GM19238 (cell line): ENCODE results near the gene HSPA13.
"Not testable (repeated sequence)": the region's sequence is repeated elsewhere in the genome, so short reads cannot be mapped to it uniquely, and the experiment has no call there.

Experiments
- DNase-seq: peaks from one replicate; pipeline ENCODE4 v3.0.0; 2011; ENCODE audit warnings: low spot score; ENCODE audit not compliant: insufficient read length

HSPA13 gene, protein sequence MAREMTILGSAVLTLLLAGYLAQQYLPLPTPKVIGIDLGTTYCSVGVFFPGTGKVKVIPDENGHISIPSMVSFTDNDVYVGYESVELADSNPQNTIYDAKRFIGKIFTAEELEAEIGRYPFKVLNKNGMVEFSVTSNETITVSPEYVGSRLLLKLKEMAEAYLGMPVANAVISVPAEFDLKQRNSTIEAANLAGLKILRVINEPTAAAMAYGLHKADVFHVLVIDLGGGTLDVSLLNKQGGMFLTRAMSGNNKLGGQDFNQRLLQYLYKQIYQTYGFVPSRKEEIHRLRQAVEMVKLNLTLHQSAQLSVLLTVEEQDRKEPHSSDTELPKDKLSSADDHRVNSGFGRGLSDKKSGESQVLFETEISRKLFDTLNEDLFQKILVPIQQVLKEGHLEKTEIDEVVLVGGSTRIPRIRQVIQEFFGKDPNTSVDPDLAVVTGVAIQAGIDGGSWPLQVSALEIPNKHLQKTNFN

DNA sequence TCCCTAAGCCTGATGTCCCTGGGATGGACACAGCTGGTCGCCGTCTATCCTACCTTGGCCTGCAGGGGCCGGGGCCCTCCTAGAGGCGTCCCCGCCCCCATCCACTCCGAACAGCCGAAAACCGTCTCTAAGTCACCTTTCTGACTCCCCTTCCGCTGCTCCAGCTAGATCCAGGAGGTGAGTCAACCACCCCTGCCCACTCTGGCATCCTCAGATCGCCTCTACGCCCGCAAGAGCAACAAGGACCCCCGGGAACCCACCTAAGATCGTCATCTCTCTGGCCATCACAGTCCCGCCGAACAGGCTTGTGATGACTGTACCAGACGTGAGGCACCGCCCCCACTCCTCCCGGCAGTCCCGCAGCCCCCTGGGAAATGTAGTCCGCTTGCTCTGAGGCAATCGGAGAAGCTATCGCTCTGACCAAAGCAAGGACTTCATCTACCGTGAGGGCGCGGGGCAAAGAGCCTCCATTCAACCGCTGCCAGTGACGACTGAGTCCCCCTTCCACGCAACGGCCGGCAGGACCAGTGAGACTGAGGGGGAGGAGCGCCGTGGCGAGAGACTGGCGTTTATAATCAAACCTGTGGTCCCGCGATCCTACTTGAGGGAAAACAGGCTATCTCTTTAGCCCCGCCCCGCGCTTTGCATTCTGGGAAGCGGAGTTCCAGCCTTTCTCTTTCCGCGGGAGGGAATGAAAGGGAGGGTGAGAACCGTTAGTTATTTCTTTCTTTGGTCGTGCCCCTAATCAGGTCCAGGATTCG lies at the start of gene HSPA13:
Gene HSPA13 (minus strand): TSS at position 312 of the 761 bp plus-strand sequence. CDS start 27 bp downstream, at position 285.
- DNase-seq, result peak; percentile 81

DNA sequence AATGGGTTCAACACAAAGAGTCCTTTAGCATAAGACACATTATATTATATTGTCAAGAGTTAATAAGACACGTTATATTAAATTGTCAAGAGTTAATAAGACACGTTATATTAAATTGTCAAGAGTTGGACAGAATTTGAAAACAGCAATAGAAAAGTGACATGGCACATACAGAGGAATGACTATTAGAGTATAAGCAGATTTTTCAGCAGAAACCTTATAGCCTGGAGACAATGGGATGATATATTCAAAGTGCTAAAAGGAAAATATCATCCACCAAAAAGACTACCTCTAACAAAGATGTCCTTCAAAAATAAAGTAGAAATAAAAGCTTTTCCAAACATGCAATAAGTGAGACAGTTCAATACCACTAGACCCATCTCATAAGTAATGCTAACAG lies 36.0 kb upstream of the HSPA13 start:
- DNase-seq, result no peak

DNA sequence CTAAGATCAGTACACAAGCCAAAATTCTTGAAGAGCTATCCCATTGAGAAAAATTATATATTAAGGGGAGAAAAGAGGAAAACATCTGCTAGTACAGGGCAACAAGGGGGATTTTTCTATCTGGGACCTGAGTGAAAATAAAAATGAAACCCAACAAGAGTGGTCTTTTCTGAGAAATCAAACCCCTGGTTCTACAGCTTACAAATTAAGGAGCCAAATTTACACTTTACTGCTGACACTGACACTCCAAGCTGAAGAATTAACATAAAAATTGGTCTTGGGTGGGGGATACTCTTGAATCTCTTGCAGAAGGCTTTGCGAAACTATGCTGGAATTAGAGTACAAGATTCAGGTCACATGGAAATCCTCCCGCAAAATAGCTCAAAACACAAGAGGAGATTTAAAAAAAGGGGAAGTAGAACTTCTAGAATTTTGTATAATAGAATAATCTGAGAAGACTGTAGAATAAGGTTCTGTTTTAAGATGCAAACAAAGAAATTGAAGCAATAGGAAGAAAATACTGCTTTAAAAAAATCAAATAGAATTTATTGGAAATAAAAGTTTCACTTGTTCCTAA lies 32.1 kb upstream of the HSPA13 start:
- DNase-seq, result no peak

DNA sequence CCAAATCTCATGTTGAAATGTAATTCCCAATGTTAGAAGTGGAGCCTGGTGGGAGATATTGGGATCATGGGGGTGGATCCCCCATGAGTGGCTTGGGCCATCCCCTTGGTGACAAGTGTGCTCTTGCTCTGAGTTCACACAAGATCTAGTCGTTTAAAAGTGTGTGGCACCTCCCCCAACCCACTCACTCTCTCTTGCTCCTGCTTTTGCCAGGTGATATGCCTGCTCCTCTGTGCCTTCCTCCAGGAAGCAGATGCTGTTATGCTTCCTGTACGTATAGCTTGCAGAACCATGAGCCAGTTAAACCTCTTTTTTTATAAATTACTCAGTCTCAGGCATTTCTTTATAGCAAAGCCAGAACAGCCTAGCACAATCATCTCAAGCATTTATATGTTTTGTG lies 23.0 kb upstream of the HSPA13 start:
- no peak for DNase-seq

DNA sequence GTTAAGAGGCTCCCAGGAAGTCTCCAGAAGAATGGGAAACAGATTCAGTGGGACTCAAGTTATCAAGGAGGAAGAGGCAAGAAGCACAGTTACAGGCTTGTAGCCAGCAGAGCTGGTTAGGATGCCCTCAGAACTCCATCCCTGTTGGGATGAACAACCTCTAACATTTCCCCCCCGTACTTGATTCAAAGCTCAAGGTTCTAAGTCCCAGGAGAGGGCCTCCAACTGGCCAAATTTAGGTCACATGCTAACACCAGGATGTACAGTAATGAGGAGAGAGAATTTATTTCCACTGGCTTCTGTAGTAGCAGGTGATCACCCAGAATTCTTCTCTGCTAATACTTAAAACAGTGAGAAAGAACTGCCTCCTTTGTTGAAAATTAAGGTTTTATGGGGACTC lies 22.3 kb upstream of the HSPA13 start:
- no peak for DNase-seq

DNA sequence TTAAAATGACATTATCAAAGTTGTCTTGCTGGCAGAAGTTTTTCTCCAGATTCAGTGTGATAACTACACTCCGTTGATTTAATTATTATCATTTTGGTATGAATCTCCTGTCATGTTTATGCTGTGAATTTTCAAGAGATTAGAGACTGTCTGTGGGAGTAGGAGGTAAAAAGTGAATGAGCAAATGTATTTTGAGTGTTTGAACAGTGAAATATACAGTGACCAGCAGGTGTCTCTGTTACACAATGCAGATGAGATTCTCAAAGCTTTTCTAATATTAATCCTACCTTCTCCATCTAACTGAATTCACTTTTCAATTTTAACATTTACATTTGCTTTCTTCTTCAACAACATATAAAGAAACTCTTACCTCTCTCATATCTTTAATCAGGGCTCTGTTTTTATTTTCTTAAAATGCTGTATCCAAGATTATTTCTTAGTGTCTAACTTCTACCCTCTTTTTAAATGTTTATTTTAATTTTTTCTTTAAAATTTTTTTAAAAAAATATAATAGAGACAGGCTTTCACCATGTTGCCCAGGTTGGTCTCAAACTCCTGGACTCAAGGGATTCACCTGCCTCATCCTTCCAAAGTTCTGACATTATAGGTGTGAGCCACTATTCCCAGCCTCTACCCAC lies 20.9 kb upstream of the HSPA13 start:
- no peak for DNase-seq

DNA sequence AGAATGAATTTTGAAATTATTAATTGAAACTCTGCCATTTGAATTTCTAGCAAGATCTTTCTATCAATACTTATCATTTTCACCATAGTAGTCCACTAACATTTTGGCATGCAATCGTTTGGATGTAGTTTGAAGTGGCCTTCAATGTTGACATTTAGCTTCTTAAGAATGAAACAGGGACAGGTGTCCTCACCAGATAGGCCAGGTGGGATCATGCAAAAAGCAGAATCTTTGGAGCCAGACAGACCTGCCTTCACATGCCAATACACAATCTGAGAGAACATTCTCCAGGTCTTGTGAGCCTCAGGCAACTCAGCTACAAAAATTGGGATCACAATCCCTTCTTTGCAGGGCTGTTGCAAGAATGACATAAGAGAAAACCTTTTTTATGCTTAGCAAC lies 18.3 kb upstream of the HSPA13 start:
- no peak for DNase-seq

DNA sequence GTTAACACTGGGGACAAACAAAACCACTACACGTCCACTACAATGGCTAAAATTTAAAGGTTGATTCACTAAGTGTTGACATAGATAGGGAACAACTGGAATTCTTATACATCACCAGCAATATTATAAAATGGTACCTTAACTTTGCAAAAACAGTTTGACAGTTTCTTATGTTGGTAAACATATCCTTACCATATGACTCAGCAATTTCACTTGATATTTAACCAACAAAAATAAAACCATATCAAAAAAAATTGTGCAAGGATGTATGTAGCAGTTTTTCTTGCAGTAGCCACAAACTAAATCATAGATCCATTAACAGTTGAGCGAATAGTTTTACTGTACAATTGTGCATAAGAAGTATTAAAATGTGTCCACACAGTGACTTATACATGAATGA lies 5.3 kb upstream of the HSPA13 start:
- no peak for DNase-seq

DNA sequence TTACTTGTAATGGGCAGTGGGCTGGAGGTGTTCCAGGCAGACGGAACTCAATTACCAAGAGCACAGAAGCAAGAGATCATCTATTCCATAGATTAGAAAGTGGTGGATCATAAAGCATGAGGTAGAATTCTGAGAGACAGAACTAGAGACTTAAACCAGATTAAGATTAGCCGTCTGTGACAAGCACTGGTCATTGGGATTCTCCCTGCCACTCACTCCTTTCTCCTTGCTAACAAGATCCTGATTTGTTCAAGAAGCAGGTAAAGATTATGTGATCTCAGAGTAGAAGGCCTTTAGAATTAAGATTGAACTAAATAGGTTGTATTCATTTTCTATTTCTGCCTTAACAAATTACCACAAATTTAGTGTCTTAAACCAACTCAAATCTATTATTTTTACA lies 1.5 kb upstream of the HSPA13 start:
- no peak for DNase-seq

DNA sequence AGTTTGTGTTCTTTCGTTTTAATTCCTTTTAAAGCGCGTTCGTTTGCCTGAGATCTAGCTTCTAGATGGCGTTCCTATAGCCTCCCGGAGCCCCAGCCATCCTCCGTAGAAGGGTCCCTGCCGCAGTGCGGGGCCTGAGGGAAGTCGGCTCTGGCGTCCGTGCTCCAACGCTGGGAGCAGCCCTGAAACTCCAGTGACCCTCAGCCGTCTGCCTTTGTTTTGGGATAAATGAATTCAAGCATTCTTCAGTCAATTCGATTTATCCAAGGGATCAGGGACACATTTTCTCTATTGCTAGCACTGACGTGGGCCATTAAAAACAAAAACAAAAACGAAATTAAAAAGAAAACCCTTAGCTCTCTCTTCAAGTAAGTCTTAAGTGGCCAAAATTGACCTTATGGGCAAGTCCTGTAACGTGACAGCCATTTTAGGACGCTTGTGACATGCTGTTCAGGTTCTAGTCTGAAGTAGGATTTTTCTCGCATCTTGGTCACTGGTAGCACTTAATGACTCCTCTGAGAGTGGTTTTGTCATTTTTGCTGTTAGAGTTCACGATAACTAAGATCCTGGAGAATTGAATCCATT lies 742 bp upstream of the HSPA13 start:
- no peak for DNase-seq

DNA sequence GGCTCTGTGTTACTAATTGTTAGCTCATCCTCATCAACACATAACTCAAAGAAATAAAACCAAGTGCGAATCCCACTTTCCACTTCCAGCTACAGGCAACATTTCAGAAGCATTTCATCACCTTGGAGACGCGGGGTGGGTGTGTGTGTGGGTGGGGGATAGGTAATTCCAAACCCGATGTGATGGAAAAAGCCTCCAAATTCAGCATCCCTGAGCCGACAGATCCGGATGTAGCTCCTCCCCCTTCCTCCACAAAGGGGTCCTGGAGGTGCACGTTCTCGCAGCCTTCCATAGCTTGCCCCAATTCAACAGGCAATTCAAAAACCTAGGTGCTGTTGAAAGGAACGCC lies 486 bp downstream of the HSPA13 start:
- DNase-seq, result peak; percentile 3

DNA sequence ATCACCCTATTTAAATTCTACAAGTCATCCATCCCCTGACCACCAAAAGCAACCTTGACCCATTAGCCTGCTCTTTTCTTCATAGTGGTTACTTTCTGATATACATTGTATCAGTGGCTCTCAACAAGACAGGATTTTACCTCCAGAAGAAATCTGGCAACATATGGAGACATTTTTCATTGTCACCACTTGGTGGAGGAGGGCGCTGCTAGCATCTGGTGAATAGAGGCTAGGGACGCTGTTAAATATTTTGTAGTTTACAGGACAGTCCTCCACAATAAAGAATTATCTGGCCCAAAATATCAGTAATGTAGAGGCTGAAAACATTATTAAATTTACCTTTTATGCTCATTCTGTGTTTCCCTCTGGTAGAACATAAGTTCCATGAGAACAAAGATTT lies 6.1 kb downstream of the HSPA13 start:
- DNase-seq, result no peak

DNA sequence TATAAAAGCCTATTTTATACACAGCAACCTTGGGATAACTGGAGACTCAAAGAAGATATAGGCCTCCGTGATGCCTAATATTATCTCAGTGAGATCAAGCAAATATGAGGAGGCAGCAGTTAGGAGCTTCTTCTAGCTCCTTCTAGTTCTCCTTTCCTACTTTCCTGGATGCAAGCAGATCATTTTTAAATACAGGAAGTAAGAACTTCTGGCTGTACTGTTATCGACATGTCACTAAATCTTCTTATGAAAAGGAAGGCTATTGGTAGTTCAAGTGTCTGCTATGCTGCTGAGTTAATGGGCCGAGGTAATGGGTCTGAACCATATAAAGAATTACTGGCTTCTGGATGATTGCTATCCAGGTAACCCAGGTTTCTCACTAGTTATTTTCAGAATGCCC lies 15.9 kb downstream of the HSPA13 start:
- no peak for DNase-seq

DNA sequence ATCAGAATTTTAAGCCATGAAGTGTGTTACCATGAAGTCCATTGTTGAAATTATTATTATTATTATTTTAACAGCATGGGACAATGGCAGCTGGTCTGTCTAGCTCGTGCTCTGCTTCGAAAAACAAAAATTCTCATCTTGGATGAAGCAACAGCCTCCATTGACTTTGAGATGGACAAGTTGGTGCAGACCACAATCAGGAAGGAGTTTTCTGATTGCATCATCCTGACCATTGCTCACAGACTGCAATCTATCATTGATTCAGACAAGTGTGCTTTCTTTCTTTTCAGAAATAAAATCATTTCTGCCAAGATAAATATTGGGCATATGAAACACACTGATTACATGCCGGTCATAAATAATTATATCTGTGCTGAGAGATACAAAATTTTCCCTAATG lies 21.0 kb downstream of the HSPA13 start:
- DNase-seq, result no peak

DNA sequence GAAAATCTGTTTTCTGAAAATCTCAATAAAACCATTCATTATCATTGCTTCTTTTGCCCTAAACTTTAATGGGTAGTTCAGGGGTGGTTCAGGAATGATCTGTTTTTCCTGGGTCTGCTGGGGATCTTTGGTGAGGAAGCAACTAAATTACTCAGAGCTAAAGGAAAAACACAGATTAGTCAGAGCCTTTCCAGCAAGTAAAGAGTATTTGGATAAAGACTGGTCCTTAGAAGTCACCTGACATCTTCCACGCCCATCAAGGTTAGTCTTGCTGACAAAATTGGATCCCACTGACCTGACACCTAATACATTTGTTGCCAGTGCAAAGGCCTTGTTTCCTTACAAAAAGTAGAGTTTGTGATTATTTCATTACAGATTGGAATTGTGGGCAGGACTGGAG lies 24.2 kb downstream of the HSPA13 start:
- DNase-seq, result no peak

DNA sequence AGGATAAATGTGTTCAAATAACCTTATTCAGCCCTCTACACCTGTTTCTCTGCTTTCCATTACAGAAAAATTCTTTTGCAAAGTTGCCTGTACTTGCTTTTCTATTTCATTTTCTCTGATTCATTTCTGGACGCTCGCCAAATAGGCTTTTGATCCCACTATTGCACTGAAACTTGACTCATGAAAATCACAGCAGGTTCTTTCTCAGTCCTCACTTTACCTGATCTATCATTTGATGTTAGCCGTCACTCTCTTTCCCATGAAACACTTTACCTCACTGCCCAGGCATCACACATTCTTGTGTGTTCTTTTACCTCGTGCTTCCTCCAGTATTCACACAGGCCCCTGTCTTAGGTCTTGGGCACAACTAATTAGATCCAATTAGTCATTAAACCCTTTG lies 26.2 kb downstream of the HSPA13 start:
- DNase-seq, result no peak

DNA sequence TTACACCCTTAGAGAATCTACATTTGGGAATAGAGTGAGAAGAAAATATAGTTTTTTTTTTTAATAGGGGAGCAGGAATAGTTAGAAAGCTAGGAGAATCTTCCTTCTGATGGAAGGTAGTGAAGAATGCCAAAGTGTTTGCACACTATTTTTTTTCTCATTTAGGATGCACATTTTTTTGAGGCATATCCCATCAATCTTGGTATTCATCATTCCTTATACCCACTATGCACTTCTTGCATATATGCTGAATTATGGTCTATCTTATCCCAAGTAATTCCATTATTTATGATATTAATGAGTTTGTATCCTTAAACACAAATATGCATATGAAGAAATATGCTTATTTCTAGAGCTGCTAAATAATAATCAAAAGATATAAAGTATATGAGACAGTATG lies 28.4 kb downstream of the HSPA13 start:
- DNase-seq, result no peak

DNA sequence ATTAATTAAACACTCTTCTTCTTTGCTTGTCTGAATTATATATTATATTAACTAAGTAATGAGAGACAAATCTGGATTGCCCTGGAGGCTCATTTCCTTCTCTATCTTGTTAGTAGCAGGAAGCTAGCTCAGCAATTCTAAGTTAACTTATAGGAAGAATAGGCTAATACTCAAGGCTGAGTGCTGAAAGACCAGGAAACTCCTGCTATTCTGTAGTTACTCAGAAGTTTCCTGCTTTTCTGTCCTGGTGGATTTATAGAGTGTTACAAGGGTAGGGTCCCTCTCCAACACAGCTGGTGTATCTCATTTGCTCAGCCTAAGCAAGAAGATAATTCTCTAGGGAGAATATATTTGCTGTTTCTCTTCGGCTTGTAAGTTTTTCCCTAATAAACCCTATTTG lies 29.2 kb downstream of the HSPA13 start:
- DNase-seq, result no peak

DNA sequence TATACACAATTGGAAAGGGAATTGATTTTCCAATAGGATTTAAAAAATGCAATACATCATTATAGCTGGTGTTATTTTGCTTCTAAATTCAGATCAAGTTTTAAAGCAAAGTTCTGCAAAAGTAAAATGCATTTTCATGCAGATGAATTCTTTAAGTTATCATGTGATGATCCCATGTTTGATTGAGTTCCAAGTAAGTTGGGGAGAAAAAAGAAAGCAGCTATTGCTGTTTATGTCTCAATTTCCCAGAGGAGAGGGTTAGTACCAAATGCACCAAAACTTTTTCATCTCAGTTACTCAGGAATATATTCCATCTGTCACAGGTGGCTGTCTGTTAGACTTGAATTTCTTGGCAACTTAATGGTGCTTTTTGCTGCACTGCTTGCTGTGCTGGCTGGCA lies 29.7 kb downstream of the HSPA13 start:
- DNase-seq, result no peak

DNA sequence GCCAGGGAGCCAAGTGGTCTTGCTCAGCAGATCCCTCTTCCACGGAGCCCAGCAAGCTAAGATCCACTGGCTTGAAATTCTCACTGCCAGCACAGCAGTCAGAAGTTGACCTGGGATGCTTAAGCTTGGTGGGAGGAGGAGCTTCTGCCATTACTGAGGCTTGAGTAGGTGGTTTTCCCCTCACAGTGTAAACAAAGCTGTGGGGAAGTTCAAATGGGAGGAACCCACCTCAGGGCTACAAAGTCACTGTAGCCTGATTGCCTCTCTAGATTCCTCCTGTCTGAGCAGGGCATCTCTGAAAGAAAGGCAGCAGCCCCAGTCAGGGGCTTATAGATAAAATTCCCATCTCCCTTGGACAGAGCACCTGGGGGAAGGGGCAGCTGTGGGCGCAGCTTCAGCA lies 55.6 kb downstream of the HSPA13 start:
- not testable (repeated sequence) for DNase-seq

DNA sequence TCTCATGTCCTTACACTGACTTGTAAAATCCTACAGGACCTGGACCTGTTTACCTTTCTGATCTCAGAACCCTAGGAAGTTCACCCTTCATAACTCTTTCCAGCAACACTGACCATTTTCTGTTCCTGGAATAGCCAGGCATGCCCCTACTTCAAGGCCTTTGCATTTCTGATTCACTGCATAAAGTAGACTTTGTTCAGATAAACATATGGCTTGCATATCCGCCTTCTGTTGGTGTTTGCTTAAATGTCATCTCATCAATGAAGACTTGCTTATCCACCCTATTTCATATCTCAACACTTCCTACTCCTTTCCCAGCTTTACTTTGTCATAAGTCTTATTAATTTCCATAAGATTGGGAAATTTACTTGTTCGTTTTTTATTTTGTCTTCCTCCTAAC lies 57.4 kb downstream of the HSPA13 start:
- DNase-seq, result no peak
